Measurements from ENCODE around the gene ALG12. TPM values are rescaled to one million over a fixed set of nuclear protein-coding genes. Genes with fewer than 3 reads are reported as not detected.

ALG12 gene
- total and polyA plus RNA-seq, 2 of the 8 experiments (the other 6 are each of a cell fraction or from before 2014, with no cell fraction given): 13.4 to 22.5 TPM

DNA sequence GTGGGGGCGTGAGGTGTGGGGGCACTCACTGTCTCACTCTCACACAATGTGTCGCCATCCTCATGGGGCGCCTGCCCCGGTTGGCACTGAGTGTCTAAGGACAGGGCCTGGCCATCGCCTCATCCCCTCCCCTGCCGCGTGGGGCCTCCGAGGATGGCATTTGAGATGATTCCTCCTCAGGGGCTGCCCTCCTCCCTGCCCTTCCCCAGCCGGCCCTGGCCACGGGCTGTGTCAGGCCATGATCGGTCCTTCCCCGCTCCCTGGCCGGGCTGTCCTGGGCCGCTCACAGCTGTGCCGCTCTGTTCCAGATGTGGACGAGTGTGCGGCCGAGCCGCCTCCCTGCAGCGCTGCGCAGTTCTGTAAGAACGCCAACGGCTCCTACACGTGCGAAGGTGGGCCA lies 4.7 kb upstream of the ALG12 start:
- Histone ChIP-seq H2AFZ (ENCODE audit: low read length) (no peak overlapping the region), H3K9ac (replicated peaks in 1 of 4; ENCODE audit: extremely low read depth in 1 of 4, low read depth in 3 of 4, low read length in 3 of 4) (no peak overlapping the region), H3K4me3 (ENCODE audit: extremely low read depth in 1 of 4, insufficient read depth in 2 of 4, low read depth in 3 of 4, low read length in 4 of 4) (no peak overlapping the region), H4K91ac (replicated peaks; ENCODE audit: insufficient read length, low read length) (no peak overlapping the region), H2BK5ac (ENCODE audit: low read depth, low read length) (no peak overlapping the region), H3K4me2 (ENCODE audit: insufficient read depth in 1 of 2, low read depth in 2 of 2, low read length in 2 of 2) (no peak overlapping the region), H3K9me3 (ENCODE audit: insufficient read depth in 2 of 2, low read depth in 1 of 2, low read length in 1 of 2) (no peaks in the 10 kb centered on the region), H3K27me3 (replicated peaks in 1 of 4; ENCODE audit: control insufficient read depth in 3 of 4, extremely low read depth in 1 of 4, insufficient read depth in 3 of 4, low read length in 3 of 4) (no peaks in the 10 kb centered on the region; a peak in 2 of 7 replicates), H3K4ac (replicated peaks; ENCODE audit: insufficient read length, low read depth, low read length) (no peak overlapping the region), H3K18ac (ENCODE audit: extremely low read depth, low read length) (no peak overlapping the region), H2BK12ac (ENCODE audit: low read depth, low read length) (no peak overlapping the region), H3K4me1 (replicated peaks in 1 of 4; ENCODE audit: control insufficient read depth in 3 of 4, insufficient read depth in 4 of 4, low read length in 3 of 4) (peaks cover 0 to 5% (median 1%) of the 10 kb centered on the region in 4 experiments; a peak in 4 of 7 replicates), H3K23me2 (ENCODE audit: low read depth, low read length) (peaks cover 7% of the 10 kb centered on the region; the same call in 1 of the 2 replicates), H3K14ac (ENCODE audit: insufficient read length) (no peak overlapping the region), H4K5ac (ENCODE audit: insufficient read length, low read depth, low read length) (no peak overlapping the region), H4K20me1 (replicated peaks in 1 of 2; ENCODE audit: control insufficient read depth in 1 of 2, insufficient read depth in 2 of 2, low read length in 2 of 2) (peaks cover 0 to 2% of the 10 kb centered on the region in 2 experiments), H3K79me1 (ENCODE audit: low read depth, low read length) (no peaks in the 10 kb centered on the region), H2AK5ac (ENCODE audit: low read depth, low read length) (no peak overlapping the region), H3K56ac (replicated peaks; ENCODE audit: insufficient read length, low read depth, low read length) (no peak overlapping the region), H3K79me2 (ENCODE audit: control insufficient read depth in 1 of 2, insufficient read depth in 2 of 2, low read length in 2 of 2) (no peaks in the 10 kb centered on the region), H2BK20ac (ENCODE audit: low read length) (no peak overlapping the region), H3K23ac (ENCODE audit: insufficient read length) (no peak overlapping the region), H2BK15ac (ENCODE audit: low read length) (no peak overlapping the region), H4K8ac (ENCODE audit: extremely low read depth, insufficient read depth, low read length) (no peak overlapping the region), H2BK120ac (replicated peaks; ENCODE audit: low read depth, low read length) (no peak overlapping the region), H3K27ac (ENCODE audit: low read depth, low read length) (no peak overlapping the region), H3K36me3 (ENCODE audit: control insufficient read depth in 2 of 4, insufficient read depth in 4 of 4, low read length in 3 of 4) (peaks cover 0 to 3% (median 2%) of the 10 kb centered on the region in 4 experiments; a peak in 2 of 8 replicates)
- FAIRE-seq: no peak
- WGBS, 2 experiments (ENCODE audit: extremely low coverage in 1 of 2, insufficient coverage in 1 of 2, insufficient read length in 1 of 2, insufficient replicate concordance in 2 of 2, low coverage in 1 of 2, low lambda C conversion rate in 2 of 2, missing lambda C conversion rate in 1 of 2): 92% methylated on average over 18 of the region's 25 CpGs; no CpG with 5 or more reads in 1 of the 2 experiments
- no peak for DNase-seq (ENCODE audit: low read depth in 1 of 2, low spot score in 2 of 2)
- CTCF ChIA-PET (ENCODE audit: partially characterized antibody): interaction anchor here (0.6 to 1.0 kb wide), 2 partner anchors 9 to 119 kb away, joined by 3 read pairs; no protein-coding TSS in a partner anchor
- POLR2A ChIA-PET (ENCODE audit: partially characterized antibody): interaction anchor here (1.4 kb wide), 1 partner anchor 13 kb away, joined by 3 read pairs; no protein-coding TSS in a partner anchor
- TF ChIP-seq SIN3A (conservative IDR thresholded peaks at IDR 0.05 in 1 of 2, IDR thresholded peaks at IDR 0.05 in 1 of 2; ENCODE audit: low read depth in 1 of 2, low read length in 2 of 2): no peak
- TF ChIP-seq RFX5 (IDR thresholded peaks at IDR 0.05; ENCODE audit: borderline replicate concordance, low read depth, low read length): no peak
- no peak for TF ChIP-seq SIX5 (IDR thresholded peaks at IDR 0.05; ENCODE audit: low read depth, low read length)
- TF ChIP-seq NRF1 (IDR thresholded peaks at IDR 0.05; ENCODE audit: low read depth, low read length): no peak
- no peak for TF ChIP-seq RXRA (IDR thresholded peaks at IDR 0.05; ENCODE audit: insufficient read depth, low read depth, low read length)
- TF ChIP-seq SRF (IDR thresholded peaks at IDR 0.05; ENCODE audit: low read depth, low read length): no peak
- no peak for TF ChIP-seq RBBP5 (IDR thresholded peaks at IDR 0.05; ENCODE audit: borderline replicate concordance, low read depth, low read length)
- no peak for TF ChIP-seq POLR2AphosphoS5 (IDR thresholded peaks at IDR 0.05; ENCODE audit: low read depth, low read length)
- TF ChIP-seq BCL11A (IDR thresholded peaks at IDR 0.05; ENCODE audit: low read depth in 2 of 2, low read length in 2 of 2): no peak
- TF ChIP-seq CHD1 (IDR thresholded peaks at IDR 0.05; ENCODE audit: low read depth, low read length): no peak
- TF ChIP-seq CTCF (IDR thresholded peaks at IDR 0.05; ENCODE audit: control extremely low read depth in 1 of 3, insufficient read depth in 1 of 3, low read depth in 1 of 3, low read length in 3 of 3): no peak

Measured in H1 (cell line).